Measurements from ENCODE around the gene KSR1.

Gene KSR1

DNA sequence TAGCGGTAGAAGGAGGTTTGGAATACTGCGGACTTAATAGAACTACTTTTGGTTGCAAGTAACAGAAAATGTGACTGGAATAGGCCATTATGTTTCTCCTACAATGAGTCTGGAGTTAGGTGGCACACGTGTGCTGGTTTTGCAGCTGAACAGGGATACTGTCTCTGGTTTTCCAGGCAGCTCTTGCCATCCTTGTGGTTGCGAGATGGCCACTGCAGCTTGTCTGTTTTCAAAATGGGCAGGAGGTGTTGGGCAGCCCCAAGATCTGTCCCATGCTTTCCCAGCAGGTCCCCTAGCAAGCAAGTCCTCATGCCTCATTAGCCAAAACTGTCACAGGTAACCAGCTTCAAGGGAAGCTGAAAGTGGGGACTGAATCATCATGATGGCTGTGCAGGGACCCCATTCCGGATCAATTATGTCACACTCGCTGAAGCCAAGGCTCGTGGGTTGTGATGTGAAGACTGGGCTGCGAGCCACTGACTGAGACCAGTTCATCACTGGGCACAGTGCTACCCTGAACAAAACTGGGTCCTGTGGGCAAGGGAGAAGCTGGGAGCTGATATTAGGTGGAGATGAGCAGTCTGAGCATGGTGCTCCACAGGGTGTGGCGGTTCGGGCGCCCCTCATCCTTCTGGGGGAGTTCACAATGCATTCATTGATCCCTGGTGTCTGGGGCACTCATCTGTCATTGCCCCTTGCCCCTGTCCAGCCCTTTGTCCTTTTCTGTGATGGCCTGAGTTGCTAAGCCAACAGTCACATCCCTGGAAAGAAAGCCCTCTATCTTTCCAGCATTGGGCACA is 82.1 kb downstream of the KSR1 start:
- Histone ChIP-seq H3K27me3 (ENCODE audit: low read depth, low read length) (peaks cover 83% of the 10 kb centered on the region), H3K79me2 (ENCODE audit: low read length) (no peaks in the 10 kb centered on the region), H3K9me3 (ENCODE audit: insufficient read depth, low read length) (no peaks in the 10 kb centered on the region), H4K20me1 (ENCODE audit: insufficient read depth, low read length) (peaks cover 34% of the 10 kb centered on the region), H3K9ac (ENCODE audit: low read length) (no peak overlapping the region), H3K4me3 (ENCODE audit: low read length) (no peak overlapping the region), H3K4me1 (ENCODE audit: low read length) (no peaks in the 10 kb centered on the region), H3K27ac (ENCODE audit: low read length) (no peak overlapping the region), H2AFZ (ENCODE audit: low read depth, low read length) (no peak overlapping the region), H3K36me3 (replicated peaks; ENCODE audit: low read depth, low read length) (no peaks in the 10 kb centered on the region), H3K4me2 (ENCODE audit: low read length) (no peak overlapping the region)
- no peak for TF ChIP-seq EZH2phosphoT487 (IDR thresholded peaks at IDR 0.05; ENCODE audit: low read depth)
- TF ChIP-seq, protein P1, sequence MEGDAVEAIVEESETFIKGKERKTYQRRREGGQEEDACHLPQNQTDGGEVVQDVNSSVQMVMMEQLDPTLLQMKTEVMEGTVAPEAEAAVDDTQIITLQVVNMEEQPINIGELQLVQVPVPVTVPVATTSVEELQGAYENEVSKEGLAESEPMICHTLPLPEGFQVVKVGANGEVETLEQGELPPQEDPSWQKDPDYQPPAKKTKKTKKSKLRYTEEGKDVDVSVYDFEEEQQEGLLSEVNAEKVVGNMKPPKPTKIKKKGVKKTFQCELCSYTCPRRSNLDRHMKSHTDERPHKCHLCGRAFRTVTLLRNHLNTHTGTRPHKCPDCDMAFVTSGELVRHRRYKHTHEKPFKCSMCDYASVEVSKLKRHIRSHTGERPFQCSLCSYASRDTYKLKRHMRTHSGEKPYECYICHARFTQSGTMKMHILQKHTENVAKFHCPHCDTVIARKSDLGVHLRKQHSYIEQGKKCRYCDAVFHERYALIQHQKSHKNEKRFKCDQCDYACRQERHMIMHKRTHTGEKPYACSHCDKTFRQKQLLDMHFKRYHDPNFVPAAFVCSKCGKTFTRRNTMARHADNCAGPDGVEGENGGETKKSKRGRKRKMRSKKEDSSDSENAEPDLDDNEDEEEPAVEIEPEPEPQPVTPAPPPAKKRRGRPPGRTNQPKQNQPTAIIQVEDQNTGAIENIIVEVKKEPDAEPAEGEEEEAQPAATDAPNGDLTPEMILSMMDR (IDR thresholded peaks at IDR 0.05; ENCODE audit: low read depth, low read length), result no peak

DNA sequence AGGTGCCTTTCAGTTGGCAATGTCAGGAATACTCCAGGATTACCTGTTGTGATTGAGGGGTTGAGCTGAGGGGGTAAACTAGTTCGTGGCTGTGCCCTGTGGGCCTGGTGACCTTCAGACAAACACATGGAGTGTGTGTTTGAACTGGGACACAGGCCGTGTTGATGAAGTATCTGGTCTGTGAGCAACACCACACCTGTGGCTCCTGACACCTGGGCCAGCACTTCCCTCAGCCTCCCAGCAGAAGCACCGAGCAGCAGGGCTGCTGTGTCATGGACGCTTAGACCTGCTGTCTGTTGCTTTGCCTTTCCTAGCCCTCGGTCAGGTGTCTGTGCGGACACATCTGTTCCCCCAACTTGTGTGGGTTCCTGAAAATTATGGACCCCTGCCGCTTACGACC is 82.9 kb downstream of the KSR1 start:
- H3K4me1 ChIP-seq (ENCODE audit: low read length), result peaks cover 7% of the 10 kb centered on the region
- H3K9ac ChIP-seq (ENCODE audit: low read length), result no peak overlapping the region
- no peaks in the 10 kb centered on the region for H3K79me2 ChIP-seq (ENCODE audit: low read length)
- H2AFZ ChIP-seq (ENCODE audit: low read depth, low read length), result no peak overlapping the region
- H3K4me3 ChIP-seq (ENCODE audit: low read length), result no peak overlapping the region
- H3K4me2 ChIP-seq (ENCODE audit: low read length), result no peak overlapping the region
- TF ChIP-seq, protein P1 (IDR thresholded peaks at IDR 0.05; ENCODE audit: low read depth, low read length), result no peak
- no peak for TF ChIP-seq EZH2phosphoT487 (IDR thresholded peaks at IDR 0.05; ENCODE audit: low read depth)
- H3K9me3 ChIP-seq (ENCODE audit: insufficient read depth, low read length), result no peaks in the 10 kb centered on the region
- peaks cover 85% of the 10 kb centered on the region for H3K27me3 ChIP-seq (ENCODE audit: low read depth, low read length)
- no peaks in the 10 kb centered on the region for H3K36me3 ChIP-seq (replicated peaks; ENCODE audit: low read depth, low read length)
- H3K27ac ChIP-seq (ENCODE audit: low read length), result no peak overlapping the region
- peaks cover 42% of the 10 kb centered on the region for H4K20me1 ChIP-seq (ENCODE audit: insufficient read depth, low read length)

DNA sequence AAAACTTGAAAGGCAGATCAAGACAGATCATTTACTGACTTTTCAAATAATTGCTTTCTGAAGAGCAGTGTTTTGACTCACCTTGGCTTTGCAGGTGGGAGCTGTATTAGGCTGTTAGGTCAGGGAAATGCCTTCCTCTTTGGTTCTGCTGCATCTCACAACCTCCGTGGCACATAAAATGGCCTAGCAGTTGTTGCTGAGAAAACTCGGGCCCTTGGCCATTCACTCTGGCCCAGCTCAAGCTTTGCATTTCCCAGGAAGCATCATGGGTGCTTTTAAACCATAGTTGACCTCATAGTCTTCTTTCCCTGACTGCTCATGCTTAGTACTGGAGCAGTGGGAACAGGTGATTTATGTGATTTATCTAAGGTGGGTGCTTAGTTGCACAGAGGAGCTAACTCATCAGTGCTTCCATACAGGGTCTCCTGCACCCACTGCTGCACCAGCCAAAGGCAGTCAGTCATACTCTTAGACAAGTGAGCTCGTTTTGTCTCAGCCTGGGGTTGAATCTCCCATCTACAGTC is 83.6 kb downstream of the KSR1 start:
- H3K9ac ChIP-seq (ENCODE audit: low read length), result no peak overlapping the region
- H3K79me2 ChIP-seq (ENCODE audit: low read length), result no peaks in the 10 kb centered on the region
- no peak overlapping the region for H2AFZ ChIP-seq (ENCODE audit: low read depth, low read length)
- peaks cover 14% of the 10 kb centered on the region for H3K4me1 ChIP-seq (ENCODE audit: low read length)
- peaks cover 85% of the 10 kb centered on the region for H3K27me3 ChIP-seq (ENCODE audit: low read depth, low read length)
- H4K20me1 ChIP-seq (ENCODE audit: insufficient read depth, low read length), result peaks cover 43% of the 10 kb centered on the region
- TF ChIP-seq, protein P1 (IDR thresholded peaks at IDR 0.05; ENCODE audit: low read depth, low read length), result no peak
- TF ChIP-seq EZH2phosphoT487 (IDR thresholded peaks at IDR 0.05; ENCODE audit: low read depth), result no peak
- no peak overlapping the region for H3K4me3 ChIP-seq (ENCODE audit: low read length)
- H3K27ac ChIP-seq (ENCODE audit: low read length), result no peak overlapping the region
- H3K36me3 ChIP-seq (replicated peaks; ENCODE audit: low read depth, low read length), result no peaks in the 10 kb centered on the region
- H3K4me2 ChIP-seq (ENCODE audit: low read length), result no peak overlapping the region
- H3K9me3 ChIP-seq (ENCODE audit: insufficient read depth, low read length), result no peaks in the 10 kb centered on the region

DNA sequence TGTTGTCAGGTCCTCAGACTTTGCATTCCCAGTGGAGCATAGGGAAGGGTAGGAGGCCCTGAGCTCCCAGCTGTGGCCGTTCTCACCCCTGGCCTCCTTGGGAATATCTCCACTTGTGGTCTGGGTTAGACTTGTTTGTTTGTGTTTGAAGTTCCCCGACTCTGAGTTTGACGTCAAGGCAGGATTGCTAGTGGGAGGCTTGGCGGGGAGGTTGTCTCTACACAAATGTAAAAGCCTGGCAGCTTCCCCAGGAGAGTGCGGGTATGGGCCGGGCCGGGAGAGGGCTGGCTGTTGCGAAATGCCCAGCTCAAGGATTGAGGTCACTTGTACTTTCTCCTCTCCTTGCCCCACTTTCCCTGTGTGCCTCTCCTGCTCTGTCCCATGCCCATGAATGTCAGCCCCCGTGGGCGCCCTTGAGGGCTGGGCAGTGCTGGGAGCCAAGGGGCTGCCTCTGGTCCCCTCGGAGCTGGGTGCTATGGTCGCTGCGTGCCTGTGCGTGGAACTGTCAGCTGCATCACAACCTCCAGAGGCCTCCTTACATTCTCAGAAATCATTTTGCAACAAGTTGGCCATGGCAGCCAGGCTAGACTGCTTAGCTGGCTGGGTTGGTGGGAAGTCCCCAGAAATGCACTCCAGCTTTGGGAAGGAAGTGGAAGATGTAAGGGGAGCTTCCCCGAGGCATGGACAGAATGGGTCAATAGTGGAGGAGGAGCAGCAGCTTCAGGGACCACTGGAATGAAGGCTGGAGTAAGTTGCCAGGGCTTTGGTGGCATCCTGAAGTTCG is 84.3 kb downstream of the KSR1 start:
- no peak overlapping the region for H3K4me3 ChIP-seq (ENCODE audit: low read length)
- no peak overlapping the region for H3K27ac ChIP-seq (ENCODE audit: low read length)
- H3K36me3 ChIP-seq (replicated peaks; ENCODE audit: low read depth, low read length), result no peaks in the 10 kb centered on the region
- H3K27me3 ChIP-seq (ENCODE audit: low read depth, low read length), result peaks cover 86% of the 10 kb centered on the region
- no peaks in the 10 kb centered on the region for H3K79me2 ChIP-seq (ENCODE audit: low read length)
- TF ChIP-seq, protein P1 (IDR thresholded peaks at IDR 0.05; ENCODE audit: low read depth, low read length), result no peak
- TF ChIP-seq EZH2phosphoT487 (IDR thresholded peaks at IDR 0.05; ENCODE audit: low read depth), result no peak
- H3K4me2 ChIP-seq (ENCODE audit: low read length), result no peak overlapping the region
- H3K9me3 ChIP-seq (ENCODE audit: insufficient read depth, low read length), result no peaks in the 10 kb centered on the region
- H3K9ac ChIP-seq (ENCODE audit: low read length), result no peak overlapping the region
- peaks cover 20% of the 10 kb centered on the region for H3K4me1 ChIP-seq (ENCODE audit: low read length)
- no peak overlapping the region for H2AFZ ChIP-seq (ENCODE audit: low read depth, low read length)
- H4K20me1 ChIP-seq (ENCODE audit: insufficient read depth, low read length), result peaks cover 49% of the 10 kb centered on the region

Measured in OCI-LY3 (cell line).